ENCODE results near the gene KLHL29. TPM values are rescaled to one million over a fixed set of nuclear protein-coding genes. Genes with fewer than 3 reads are reported as not detected.

Gene KLHL29
- total RNA-seq, 1 donor from 2014 or later: 15.1 TPM

DNA sequence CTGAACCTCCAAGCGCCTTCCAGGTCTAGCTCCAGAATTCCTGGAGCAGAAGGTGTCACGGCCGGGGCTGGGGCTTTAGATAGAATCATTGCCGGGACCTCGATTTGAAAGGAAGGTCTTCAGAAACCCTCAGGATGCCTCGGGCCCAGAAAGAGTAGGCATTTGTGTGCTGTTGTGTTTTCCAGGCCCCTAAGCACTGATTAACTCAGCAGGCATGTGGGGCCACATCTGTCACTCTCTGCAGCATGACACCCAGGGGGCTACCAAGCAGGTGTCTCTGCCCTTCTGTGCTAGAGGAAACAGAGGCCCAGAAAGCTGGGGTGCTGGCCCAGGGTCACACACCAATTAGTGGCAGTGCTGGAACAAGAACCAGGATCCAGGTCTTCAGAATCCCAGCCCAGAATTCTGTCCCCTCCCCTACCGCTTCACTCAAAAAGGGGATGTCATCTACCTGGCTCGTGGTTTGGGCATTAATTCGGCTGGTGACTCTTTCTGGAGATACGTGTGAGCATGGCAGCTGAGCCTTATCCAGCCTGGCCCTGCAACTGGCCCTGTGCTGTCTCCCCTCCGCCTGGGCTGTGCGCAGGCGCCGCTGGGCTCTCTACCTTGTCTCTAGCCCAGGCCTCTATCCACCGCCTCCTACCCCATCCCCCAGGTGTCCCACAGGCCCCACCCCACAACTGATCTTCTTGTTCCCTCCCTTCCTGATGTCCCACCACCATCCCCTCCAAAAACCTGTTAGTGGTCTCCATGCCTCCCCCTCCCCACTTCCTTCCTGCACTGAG, 296.6 kb downstream of the KLHL29 start:
- TF ChIP-seq, protein P1, sequence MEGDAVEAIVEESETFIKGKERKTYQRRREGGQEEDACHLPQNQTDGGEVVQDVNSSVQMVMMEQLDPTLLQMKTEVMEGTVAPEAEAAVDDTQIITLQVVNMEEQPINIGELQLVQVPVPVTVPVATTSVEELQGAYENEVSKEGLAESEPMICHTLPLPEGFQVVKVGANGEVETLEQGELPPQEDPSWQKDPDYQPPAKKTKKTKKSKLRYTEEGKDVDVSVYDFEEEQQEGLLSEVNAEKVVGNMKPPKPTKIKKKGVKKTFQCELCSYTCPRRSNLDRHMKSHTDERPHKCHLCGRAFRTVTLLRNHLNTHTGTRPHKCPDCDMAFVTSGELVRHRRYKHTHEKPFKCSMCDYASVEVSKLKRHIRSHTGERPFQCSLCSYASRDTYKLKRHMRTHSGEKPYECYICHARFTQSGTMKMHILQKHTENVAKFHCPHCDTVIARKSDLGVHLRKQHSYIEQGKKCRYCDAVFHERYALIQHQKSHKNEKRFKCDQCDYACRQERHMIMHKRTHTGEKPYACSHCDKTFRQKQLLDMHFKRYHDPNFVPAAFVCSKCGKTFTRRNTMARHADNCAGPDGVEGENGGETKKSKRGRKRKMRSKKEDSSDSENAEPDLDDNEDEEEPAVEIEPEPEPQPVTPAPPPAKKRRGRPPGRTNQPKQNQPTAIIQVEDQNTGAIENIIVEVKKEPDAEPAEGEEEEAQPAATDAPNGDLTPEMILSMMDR (IDR thresholded peaks at IDR 0.05): no peak
- no peak overlapping the region for H3K27ac ChIP-seq
- H3K36me3 ChIP-seq: no peaks in the 10 kb centered on the region
- no peaks in the 10 kb centered on the region for H3K27me3 ChIP-seq
- H3K9me3 ChIP-seq: no peaks in the 10 kb centered on the region
- no peak overlapping the region for H3K4me3 ChIP-seq
- intact Hi-C loops (cut with DNase I): no loop called here
- DNase-seq: no peak
- no peak for ATAC-seq
- H3K4me1 ChIP-seq: no peaks in the 10 kb centered on the region

DNA sequence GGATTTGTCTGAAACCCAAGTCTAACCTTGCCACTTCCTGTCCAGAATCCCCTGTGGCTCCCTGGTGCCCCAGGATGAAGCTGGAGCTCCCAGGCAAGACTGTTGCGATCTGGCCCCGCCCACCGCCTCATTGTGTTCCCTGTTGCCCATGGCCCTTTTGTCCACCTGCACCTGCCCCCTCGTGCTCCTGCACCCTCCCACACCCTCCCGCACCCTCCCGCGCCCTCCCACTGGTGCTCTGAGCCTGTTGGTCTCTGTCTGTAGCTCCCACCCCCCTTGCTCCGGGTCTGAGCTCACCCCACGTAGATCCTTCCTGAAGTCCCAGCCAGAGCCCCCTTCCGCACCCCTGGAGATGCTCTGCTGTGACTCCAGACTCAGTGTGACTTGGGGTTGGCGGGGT, 297.5 kb downstream of the KLHL29 start:
- H3K36me3 ChIP-seq: no peaks in the 10 kb centered on the region
- intact Hi-C loops (cut with DNase I): no loop called here
- no peak overlapping the region for H3K27ac ChIP-seq
- H3K27me3 ChIP-seq: no peaks in the 10 kb centered on the region
- DNase-seq (no peak), ATAC-seq (no peak)
- H3K4me3 ChIP-seq: no peak overlapping the region
- no peaks in the 10 kb centered on the region for H3K9me3 ChIP-seq
- H3K4me1 ChIP-seq: no peaks in the 10 kb centered on the region
- TF ChIP-seq, protein P1 (IDR thresholded peaks at IDR 0.05): no peak

DNA sequence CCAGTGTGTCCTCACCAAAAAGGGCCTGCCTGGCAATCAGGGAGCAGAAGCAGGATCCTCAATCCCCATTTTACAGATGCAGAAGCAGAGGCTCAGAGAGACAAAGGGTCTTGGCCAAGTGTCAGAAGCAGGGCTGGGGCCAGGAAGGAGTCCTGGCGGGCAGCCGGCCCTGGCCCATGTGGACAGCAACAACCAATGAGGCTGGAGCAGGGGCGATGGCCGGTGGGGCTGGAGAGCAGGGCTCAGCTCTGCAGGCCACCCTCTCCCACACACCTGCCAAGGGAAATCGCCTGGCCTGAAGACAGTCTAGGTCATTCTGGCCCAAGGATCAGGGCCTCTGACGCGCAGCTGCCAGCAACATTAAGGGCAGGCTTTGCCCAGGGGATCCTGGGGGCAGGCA, 298.0 kb downstream of the KLHL29 start:
- H3K4me1 ChIP-seq: no peaks in the 10 kb centered on the region
- no peaks in the 10 kb centered on the region for H3K27me3 ChIP-seq
- DNase-seq (no peak), ATAC-seq (no peak)
- no peak overlapping the region for H3K27ac ChIP-seq
- H3K9me3 ChIP-seq: no peaks in the 10 kb centered on the region
- no peak overlapping the region for H3K4me3 ChIP-seq
- intact Hi-C loops (cut with DNase I): no loop called here
- TF ChIP-seq, protein P1 (IDR thresholded peaks at IDR 0.05): no peak
- no peaks in the 10 kb centered on the region for H3K36me3 ChIP-seq

DNA sequence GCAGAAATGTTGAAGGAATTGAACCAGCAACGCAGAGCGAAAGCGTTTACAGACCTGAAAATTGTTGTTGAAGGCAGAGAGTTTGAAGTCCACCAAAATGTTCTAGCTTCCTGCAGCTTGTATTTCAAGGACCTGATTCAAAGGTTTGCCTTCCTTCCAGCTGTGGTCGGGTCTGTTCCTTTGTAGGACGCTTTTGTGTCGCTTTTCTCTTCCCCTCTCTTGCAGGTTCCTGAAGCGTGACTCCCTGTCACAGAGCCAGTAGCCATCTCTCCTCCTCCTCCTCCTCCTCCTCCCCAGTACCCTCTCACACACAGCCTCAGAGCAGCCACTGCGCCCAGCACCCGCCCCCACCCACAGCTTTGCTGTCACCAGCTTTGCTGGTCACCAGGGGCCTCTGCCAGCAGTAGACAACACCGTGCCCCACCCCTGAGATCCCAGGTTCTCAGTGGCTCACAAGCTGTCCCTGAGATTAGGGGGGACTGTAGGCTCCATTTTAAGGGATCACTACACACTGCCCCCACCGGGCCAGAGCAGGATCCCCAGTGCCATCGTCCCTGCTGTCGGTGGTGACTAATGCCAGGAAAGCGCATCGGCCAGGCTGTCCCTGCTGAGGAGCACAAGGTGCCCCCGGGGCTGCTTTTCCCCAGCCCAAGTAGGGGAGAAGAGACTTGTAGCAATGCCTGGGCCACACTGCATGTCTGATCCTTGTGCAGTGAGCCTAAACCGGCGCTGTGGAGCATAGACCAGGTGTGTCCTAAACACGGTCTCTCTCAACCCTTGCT, 299.6 kb downstream of the KLHL29 start:
- Histone ChIP-seq H3K36me3 (no peaks in the 10 kb centered on the region), H3K27ac (no peak overlapping the region), H3K4me3 (no peak overlapping the region), H3K4me1 (no peaks in the 10 kb centered on the region), H3K27me3 (no peaks in the 10 kb centered on the region), H3K9me3 (no peaks in the 10 kb centered on the region)
- intact Hi-C loops (cut with DNase I): no loop called here
- DNase-seq (no peak), ATAC-seq (no peak)
- TF ChIP-seq, protein P1 (IDR thresholded peaks at IDR 0.05): no peak

DNA sequence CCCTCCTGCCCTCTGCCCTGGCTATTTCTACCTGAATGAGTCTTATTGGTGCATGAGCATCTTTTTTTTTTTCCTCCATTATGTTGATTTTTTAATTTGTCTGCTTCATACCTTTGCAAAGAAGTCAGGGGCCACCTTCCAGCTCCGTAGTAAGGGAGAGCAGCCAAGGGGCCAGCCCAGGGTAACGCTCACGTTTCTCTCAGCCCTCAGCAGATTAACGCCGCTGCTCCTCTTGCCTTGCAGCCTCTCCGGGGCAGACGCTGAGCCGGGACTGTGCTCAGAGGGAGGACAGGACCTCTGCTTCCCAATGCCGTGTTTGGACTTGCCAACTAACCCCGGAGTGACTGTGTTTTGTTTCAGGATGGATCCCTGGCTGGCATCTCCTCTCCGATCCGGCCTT, 300.2 kb downstream of the KLHL29 start:
- DNase-seq (no peak), ATAC-seq (no peak)
- no peaks in the 10 kb centered on the region for H3K36me3 ChIP-seq
- no peaks in the 10 kb centered on the region for H3K27me3 ChIP-seq
- intact Hi-C loops (cut with DNase I): no loop called here
- no peaks in the 10 kb centered on the region for H3K9me3 ChIP-seq
- no peaks in the 10 kb centered on the region for H3K4me1 ChIP-seq
- no peak overlapping the region for H3K4me3 ChIP-seq
- H3K27ac ChIP-seq: no peak overlapping the region
- TF ChIP-seq, protein P1 (IDR thresholded peaks at IDR 0.05): no peak

All from upper lobe of right lung (tissue), 1 donor.